HG03103 (cell line): ENCODE measurements around the gene ACTA1.
"Not testable (repeated sequence)": the region's sequence is repeated elsewhere in the genome, so short reads cannot be mapped to it uniquely, and the experiment has no call there.

Source experiments
- ATAC-seq: cut with Tn5 transposase; IDR thresholded peaks from one replicate; pipeline ENCODE4 v1.9.1; 2021; ENCODE audit warnings: low read depth; ENCODE audit not compliant: unreplicated experiment

ACTA1 gene

GRCh38 chr1:229410692-229411433 lies 23.0 kb downstream of the ACTA1 start:
- no peak for ATAC-seq

DNA sequence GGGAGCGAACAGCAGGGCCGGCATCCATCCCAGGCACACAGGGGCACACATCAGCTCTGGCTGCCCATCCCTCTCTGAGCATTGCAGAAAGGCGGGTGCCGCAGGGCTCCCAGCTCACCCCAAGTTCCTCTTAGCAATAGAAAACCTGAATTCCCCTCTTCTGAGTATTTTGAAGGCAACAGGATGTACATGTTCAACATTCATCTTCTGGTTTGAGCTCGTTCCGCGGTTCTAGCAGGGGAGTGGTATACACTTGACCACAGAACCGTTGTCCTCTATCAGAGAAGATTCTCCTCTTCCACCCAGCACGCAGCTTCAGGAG lies 23.6 kb downstream of the ACTA1 start:
- ATAC-seq, result no peak

GRCh38 chr1:229409616-229410369 lies 24.1 kb downstream of the ACTA1 start:
- no peak for ATAC-seq

- no peak for ATAC-seq
Measured at GRCh38 chr1:229408458-229409037, 25.3 kb downstream of the ACTA1 start.

DNA sequence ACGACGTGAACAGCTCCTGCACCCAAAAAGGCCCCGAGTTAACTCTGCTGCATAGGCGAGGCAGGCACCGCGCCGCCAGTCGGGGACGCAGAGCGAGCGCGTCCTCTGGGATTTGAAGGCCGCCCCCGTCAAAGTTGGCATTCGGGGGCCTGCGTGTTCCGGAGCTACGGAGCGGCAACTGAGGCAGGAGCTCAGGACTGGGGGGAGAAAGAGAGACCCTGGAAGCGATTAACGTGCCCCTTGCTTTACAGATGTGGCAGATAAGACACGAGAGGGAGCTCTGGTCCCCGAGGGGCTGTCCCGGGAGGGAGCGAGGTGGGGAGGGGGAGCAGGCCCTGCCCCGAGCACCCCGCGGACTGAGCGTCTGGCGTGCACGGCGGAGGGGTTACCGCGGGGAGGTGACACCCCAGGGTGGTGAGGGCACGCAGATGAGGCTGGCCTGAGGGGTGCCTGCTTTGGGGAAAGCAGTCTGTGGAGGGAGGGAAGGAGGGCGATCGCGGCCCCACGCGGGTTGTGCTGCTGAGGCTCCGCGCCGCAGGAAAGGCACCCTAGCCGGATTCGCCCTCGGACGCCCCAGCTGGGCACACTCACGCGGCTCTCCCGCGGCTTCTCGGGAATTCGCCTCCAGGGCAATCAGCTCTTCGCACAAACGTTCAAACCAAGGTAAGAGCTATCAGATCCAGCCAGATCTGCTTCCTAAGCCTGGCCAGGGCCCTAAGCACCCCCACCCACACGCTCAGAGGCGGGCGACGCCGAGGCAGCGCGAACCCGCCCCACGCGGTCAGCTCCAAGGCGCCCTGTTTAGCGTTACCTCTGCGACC lies 26.5 kb downstream of the ACTA1 start:
- no peak for ATAC-seq

DNA sequence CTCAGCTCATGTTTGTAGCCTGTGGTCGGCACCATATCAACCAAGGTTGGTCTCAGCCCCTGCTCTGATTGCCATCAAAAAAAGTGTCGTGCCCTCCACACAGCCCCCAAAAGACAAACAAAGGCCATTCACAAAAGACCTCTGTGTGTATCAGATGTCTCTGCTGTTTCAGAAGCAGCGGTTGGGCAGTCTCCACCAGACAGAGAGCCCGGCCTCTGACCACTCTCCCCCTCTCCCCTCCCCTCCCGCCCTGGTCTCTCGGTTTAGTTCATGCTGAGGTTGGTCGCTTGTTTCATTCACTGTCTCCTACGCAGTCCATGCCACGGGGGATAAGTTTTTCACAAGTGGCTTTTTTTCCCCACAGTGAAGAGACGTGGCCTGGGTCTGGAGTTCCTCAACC lies 27.1 kb downstream of the ACTA1 start:
- no peak for ATAC-seq

GRCh38 chr1:229403573-229403972 lies 30.3 kb downstream of the ACTA1 start:
- no peak for ATAC-seq

- ATAC-seq, result no peak
Measured at GRCh38 chr1:229402993-229403392, 30.9 kb downstream of the ACTA1 start.

- ATAC-seq, result not testable (repeated sequence)
Measured at GRCh38 chr1:229402329-229402728, 31.6 kb downstream of the ACTA1 start.

DNA sequence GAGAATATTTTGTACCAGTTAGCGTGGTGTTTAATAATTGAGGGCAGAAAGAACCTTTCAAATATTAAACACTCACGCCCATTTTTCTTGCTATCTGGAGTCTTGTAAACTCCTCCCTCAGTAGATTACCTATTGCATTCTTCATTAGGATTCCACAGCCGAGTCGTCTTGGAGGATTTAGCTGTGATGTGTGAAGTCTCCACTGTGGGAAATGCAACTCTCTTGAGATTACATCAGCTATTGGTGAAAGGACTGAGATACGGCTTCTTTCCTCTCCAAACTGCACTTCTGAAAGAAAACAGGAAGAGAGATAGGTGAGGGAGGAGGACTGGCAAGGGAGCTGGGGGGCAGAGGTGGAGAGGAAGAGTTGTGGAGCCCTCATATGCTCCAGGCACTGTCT lies 36.1 kb downstream of the ACTA1 start:
- ATAC-seq, result no peak

DNA sequence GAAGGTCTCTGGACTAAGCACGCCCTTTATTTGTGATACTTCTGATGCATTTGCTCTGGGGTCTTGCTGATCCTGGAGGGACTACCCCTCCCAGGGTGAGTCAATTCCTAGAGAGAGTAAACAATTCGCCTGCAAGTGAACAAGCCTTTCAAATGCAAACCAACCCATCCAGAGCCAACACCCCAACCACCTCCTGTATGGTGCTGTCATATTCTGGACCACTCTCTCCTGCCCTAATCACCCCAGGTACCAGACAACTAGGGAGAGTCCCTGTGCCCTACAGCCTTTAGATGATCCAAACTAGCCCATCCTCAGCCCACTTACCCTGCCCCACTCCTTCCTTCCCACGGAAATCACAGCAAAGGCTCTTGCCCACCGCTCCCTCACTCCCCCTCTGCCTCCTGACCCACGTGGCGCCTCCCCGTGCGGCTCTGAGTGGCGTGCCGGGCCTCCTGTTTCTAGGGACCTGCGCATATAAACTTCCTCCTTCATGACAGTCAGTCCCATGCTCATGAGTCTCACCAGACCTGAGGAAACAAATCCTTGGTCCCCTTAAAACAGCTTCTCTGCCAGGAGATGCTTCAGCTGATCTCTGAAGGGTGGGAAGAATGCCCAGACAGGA lies 37.2 kb downstream of the ACTA1 start:
- ATAC-seq, result no peak

DNA sequence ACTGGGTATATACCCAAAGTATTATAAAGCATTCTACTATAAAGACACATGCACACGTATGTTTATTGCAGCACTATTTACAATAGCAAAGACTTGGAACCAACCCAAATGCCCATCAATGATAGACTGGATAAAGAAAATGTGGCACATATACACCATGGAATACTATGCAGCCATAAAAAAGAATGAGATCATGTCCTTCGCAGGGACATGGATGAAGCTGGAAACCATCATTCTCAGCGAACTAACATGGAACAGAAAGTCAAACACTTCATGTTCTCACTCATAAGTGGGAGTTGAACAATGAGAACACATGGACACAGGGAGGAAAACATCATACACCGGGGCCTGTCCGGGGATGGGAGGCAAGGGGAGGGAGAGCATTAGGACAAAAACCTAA lies 39.4 kb downstream of the ACTA1 start:
- ATAC-seq, result not testable (repeated sequence)

GRCh38 chr1:229392936-229393335 lies 41.0 kb downstream of the ACTA1 start:
- no peak for ATAC-seq

DNA sequence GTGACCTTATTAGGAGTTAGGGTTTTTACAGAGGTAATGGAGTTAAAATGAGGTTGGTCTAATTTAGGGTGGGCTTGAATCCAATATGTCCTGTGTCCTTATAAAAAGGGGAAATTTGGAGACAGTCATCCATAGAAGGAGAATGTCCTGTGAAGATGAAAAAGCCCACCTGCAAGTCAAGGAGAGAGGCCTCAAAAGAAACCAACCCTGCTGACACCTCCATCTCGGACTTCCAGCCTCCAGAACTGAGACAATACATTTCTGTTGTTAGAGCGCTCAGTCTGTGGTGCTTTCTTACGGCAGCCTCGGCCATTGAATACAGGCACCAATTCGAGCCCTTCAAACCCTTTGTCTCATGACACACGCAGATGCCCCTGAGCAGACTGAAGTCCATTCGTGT lies 43.8 kb downstream of the ACTA1 start:
- ATAC-seq, result no peak

- ATAC-seq, result no peak
Measured at GRCh38 chr1:229388897-229389580, 44.9 kb downstream of the ACTA1 start.

DNA sequence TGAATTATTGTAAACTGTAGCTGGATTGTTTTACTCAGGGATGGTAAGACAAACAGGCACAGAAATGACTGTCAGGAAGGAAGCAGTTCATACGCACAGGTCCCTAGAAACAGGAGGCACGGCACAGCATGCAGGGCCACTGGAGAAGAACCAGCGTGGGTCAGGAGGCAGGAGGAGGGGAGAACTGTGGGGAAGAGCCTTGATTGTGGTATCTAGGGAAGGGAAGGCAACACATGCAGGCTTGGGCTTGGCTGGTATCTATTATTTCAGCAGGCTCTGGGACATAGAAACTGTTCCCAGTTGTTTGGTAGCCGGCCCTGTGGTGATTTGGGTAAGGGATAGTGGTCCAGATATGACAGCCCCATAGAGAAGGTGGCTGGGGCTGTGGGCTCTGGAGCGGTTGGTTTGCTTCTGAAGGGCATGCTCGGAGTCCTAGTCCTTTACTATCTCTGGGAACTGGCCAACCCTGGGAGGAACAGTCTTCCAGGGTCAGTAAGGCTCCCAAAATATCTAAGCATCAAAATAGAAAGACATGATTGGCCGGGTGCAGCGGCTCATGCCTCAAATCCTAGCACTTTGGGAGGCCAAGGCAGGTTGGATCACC lies 47.9 kb downstream of the ACTA1 start:
- no peak for ATAC-seq

GRCh38 chr1:229384822-229385221 lies 49.1 kb downstream of the ACTA1 start:
- no peak for ATAC-seq

DNA sequence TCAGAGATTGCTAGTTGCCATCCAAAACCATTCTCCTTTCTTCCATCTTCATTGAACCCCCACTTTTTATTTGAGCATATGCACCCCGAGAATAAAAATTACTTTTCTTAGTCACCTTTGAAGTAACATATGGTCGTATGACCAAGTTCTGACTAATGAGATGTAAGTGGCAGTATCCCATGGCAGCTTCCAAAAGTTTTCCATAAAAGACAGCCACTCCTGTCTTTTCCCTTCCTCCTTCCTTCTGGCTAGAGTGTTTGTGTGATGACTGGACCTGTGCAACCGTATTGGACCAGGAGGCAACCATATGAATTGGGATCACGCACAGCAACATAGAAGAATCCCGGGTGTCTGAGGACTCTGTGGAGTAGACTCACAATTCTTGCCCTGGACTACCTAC lies 49.9 kb downstream of the ACTA1 start:
- ATAC-seq, result no peak

- no peak for ATAC-seq
Measured at GRCh38 chr1:229383188-229383587, 50.7 kb downstream of the ACTA1 start.
